GM18867 (cell line): ENCODE data around the gene TPP1.

Experiments used
- ATAC-seq: cut with Tn5 transposase; IDR thresholded peaks from one replicate; pipeline ENCODE4 v1.9.1; 2021; ENCODE audit warnings: mild to moderate bottlenecking, moderate library complexity; ENCODE audit not compliant: unreplicated experiment

Gene TPP1

GRCh38 chr11:6619004-6619745 lies at the start of gene TPP1:
Gene TPP1, minus strand, starts transcription at chr11:6619422. Its CDS starts 22 bp downstream, at chr11:6619400.
- ATAC-seq = peak; percentile 99

GRCh38 chr11:6667733-6668374 lies 48.6 kb upstream of the TPP1 start:
- peak; percentile 64 for ATAC-seq

- ATAC-seq = no peak
Measured at GRCh38 chr11:6666302-6667183, 47.3 kb upstream of the TPP1 start.

GRCh38 chr11:6664551-6664950 lies 45.3 kb upstream of the TPP1 start:
- ATAC-seq = no peak

GRCh38 chr11:6663794-6664469 lies 44.7 kb upstream of the TPP1 start:
- no peak for ATAC-seq

- no peak for ATAC-seq
Measured at GRCh38 chr11:6660712-6661111, 41.5 kb upstream of the TPP1 start.

- ATAC-seq = no peak
Measured at GRCh38 chr11:6658647-6659046, 39.4 kb upstream of the TPP1 start.

- no peak for ATAC-seq
Measured at GRCh38 chr11:6657346-6657745, 38.1 kb upstream of the TPP1 start.

GRCh38 chr11:6656936-6657335 lies 37.7 kb upstream of the TPP1 start:
- ATAC-seq = no peak

GRCh38 chr11:6656584-6656915 lies 37.3 kb upstream of the TPP1 start:
- no peak for ATAC-seq

- ATAC-seq = no peak
Measured at GRCh38 chr11:6655790-6656583, 36.8 kb upstream of the TPP1 start, which contains the start of gene DCHS1. Gene DCHS1, minus strand, starts transcription at chr11:6655809. Its CDS starts 14,196 bp downstream, at chr11:6641613.

- ATAC-seq = no peak
Measured at GRCh38 chr11:6655020-6655789, 36.0 kb upstream of the TPP1 start.

- no peak for ATAC-seq
Measured at GRCh38 chr11:6654281-6655019, 35.2 kb upstream of the TPP1 start.

- no peak for ATAC-seq
Measured at GRCh38 chr11:6653656-6654055, 34.4 kb upstream of the TPP1 start.

- ATAC-seq = no peak
Measured at GRCh38 chr11:6653097-6653496, 33.9 kb upstream of the TPP1 start.

- no peak for ATAC-seq
Measured at GRCh38 chr11:6652182-6652581, 33.0 kb upstream of the TPP1 start.

- no peak for ATAC-seq
Measured at GRCh38 chr11:6650980-6651379, 31.8 kb upstream of the TPP1 start.

GRCh38 chr11:6650104-6650503 lies 30.9 kb upstream of the TPP1 start:
- ATAC-seq = no peak

GRCh38 chr11:6648501-6648900 lies 29.3 kb upstream of the TPP1 start:
- ATAC-seq = no peak
